Transverse colon (tissue), 4 donors: ENCODE data around the gene PPM1B. TPM values are rescaled to one million over a fixed set of nuclear protein-coding genes. Genes with fewer than 3 reads are reported as not detected.

Experiments used
- DNase-seq: peaks from one replicate; pipeline ENCODE4 v3.0.0-alpha.2; 2019
- H3K27ac ChIP-seq, 4 donors: fragments of 200-600 bp; sonication (generic); 2 replicates each; pipeline ENCODE4 v1.5.1; 2016 to 2018; ENCODE audit warnings: inconsistent platforms in 4 of 4
- H3K27me3 ChIP-seq: fragments of 200-600 bp; sonication (generic); 2 replicates; pipeline ENCODE4 v1.5.1; 2017; ENCODE audit warnings: inconsistent platforms
- H3K36me3 ChIP-seq, 4 donors: fragments of 200-600 bp; sonication (generic); 2 replicates each; pipeline ENCODE4 v1.5.1; 2017 to 2019; ENCODE audit warnings: inconsistent platforms in 4 of 4
- H3K4me1 ChIP-seq, 4 donors: fragments of 200-600 bp; sonication (generic); 2 replicates each; pipeline ENCODE4 v1.5.1; 2017 to 2020; ENCODE audit warnings: inconsistent platforms in 4 of 4
- H3K4me3 ChIP-seq, 4 donors: fragments of 200-600 bp; sonication (generic); 1 replicate in 1 of 4; 2 replicates in 3 of 4; pipeline versions ENCODE4 v1.5.1 to v1.6.1; 2017 to 2019; ENCODE audit warnings: inconsistent platforms in 4 of 4
- H3K9me3 ChIP-seq, 2 donors: fragments of 200-600 bp; sonication (generic); 2 replicates each; pipeline ENCODE4 v1.5.1; 2017 to 2019; ENCODE audit warnings: inconsistent platforms in 2 of 2
- CTCF ChIP-seq, 5 experiments: fragments of 200-600 bp in 3 of 5; fragments of 450-650 bp in 2 of 5; sonication (generic) in 3 of 5; IDR thresholded peaks; 1 replicate in 2 of 5; 2 replicates in 3 of 5; pipeline ENCODE4 v1.5.1; 2016 to 2017; ENCODE audit warnings: antibody characterized with exemption in 5 of 5, inconsistent platforms in 3 of 5, mild to moderate bottlenecking in 2 of 5, moderate library complexity in 1 of 5
- EP300 ChIP-seq: sonication (generic); formaldehyde crosslinking; IDR thresholded peaks from one replicate; pipeline ENCODE4 v1.6.1; 2017; ENCODE audit warnings: antibody characterized with exemption, low read depth
- POLR2A ChIP-seq: fragments of 450-650 bp; IDR thresholded peaks from one replicate; pipeline ENCODE4 v1.6.1; 2016; ENCODE audit warnings: antibody characterized with exemption, mild to moderate bottlenecking, moderate library complexity
- POLR2AphosphoS5 ChIP-seq, 3 donors: sonication (generic); formaldehyde crosslinking; IDR thresholded peaks; one replicate each; pipeline ENCODE4 v1.6.1; 2016; ENCODE audit warnings: antibody characterized with exemption in 3 of 3
- WGBS, 2 donors: methylation state at CpG; one replicate each; pipeline ENCODE4 v1.1.5; 2018; ENCODE audit warnings: low coverage in 1 of 2; 5-methylcytosine and 5-hydroxymethylcytosine counted together
- in situ Hi-C, 4 donors: fragments of 200-750 bp; cut with MboI; loops; one replicate each; pipeline versions ENCODE4 v1.15.0 to v1.15.1; 2017; ENCODE audit warnings: low sequenced_read_pairs in 3 of 4, low pct_ligation_motif_present in 1 of 4, low pct_unique_long_range_greater_than_20kb in 1 of 4
- intact Hi-C: fragments of 100-400 bp; cut with DNase I; formaldehyde crosslinking; loops from one replicate; pipeline ENCODE4 v1.15.1; 2023; ENCODE audit warnings: low total_unique reads
- total RNA-seq, 4 donors: library from RNA; depleted of rRNA; stranded (reverse); fragments of >200 nt; gene quantifications; one replicate each; pipeline ENCODE4 v1.1.0, GENCODE V29; 2016

The PPM1B gene
- total RNA-seq, 4 donors from 2014 or later, result 23.7 to 108 (median 67.0) TPM

DNA sequence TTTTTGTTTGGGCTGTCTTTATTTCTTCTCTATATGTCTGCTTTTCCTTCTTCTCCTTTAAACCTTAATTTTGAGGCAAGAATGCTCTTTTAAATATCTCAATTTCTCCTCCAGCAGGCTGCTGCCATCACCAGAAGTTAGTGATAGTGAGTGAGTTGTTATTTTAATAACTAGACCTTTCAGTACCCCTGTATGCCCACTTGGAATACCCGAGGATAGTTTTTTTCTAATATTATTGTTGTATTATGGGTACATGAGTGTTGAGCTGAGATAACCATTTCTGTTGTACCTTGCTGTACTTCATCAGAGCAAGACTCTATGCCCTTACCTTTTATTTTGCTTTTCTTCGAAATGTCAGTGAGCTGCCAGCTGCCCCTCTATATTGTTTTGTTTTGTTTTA, 50.1 kb downstream of the PPM1B start:
- peaks cover 0 to 12% (median 5%) of the 10 kb centered on the region in 4 donors for H3K4me1 ChIP-seq
- WGBS, 2 donors, result 93 to 95% methylated on average over 2 of the region's 2 CpGs
- TF ChIP-seq CTCF (IDR thresholded peaks at IDR 0.05), result no peak
- TF ChIP-seq EP300, result no peak
- TF ChIP-seq POLR2A, result no peak
- no peak for TF ChIP-seq POLR2AphosphoS5 (IDR thresholded peaks at IDR 0.05)
- no peak overlapping the region for H3K27ac ChIP-seq
- H3K4me3 ChIP-seq, result no peak overlapping the region
- intact Hi-C loops, result no loop called here
- H3K9me3 ChIP-seq, result no peaks in the 10 kb centered on the region
- H3K27me3 ChIP-seq, result no peaks in the 10 kb centered on the region
- H3K36me3 ChIP-seq, result peaks cover 0 to 48% (median 11%) of the 10 kb centered on the region in 4 donors
- DNase-seq, result no peak
- in situ Hi-C loops, result no loop called here

DNA sequence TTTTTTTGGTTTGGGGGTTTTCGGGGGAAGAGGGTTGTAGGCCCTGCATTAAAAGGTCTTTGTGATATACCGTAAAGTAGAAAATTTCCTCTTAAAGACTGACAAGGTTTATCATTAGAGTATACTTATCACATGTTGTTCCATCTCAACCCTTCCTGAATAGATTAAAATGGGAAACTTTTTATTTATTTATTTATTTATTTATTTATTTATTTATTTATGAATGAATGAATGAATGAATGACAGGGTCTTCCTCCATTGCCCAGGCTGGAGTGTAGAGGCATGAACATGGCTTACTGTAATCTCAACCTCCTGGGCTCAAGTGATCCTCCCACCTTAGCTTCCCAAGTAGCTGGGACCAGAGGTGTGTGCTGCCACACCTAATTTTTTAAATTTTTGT, 58.1 kb downstream of the PPM1B start:
- WGBS, 2 donors, result 94 to 100% methylated on average over 2 of the region's 2 CpGs
- no peak for DNase-seq
- no peaks in the 10 kb centered on the region for H3K27me3 ChIP-seq
- in situ Hi-C loops, result no loop called here
- no peaks in the 10 kb centered on the region for H3K9me3 ChIP-seq
- no peaks in the 10 kb centered on the region for H3K4me1 ChIP-seq
- no peak overlapping the region for H3K27ac ChIP-seq
- H3K4me3 ChIP-seq, result no peak overlapping the region
- intact Hi-C loops, result no loop called here
- TF ChIP-seq CTCF (IDR thresholded peaks at IDR 0.05) (no peak), POLR2AphosphoS5 (IDR thresholded peaks at IDR 0.05) (no peak), POLR2A (no peak), EP300 (no peak)
- peaks cover 0 to 21% (median 5%) of the 10 kb centered on the region in 4 donors for H3K36me3 ChIP-seq

- intact Hi-C loops, result no loop called here
- Histone ChIP-seq H3K4me1 (peaks cover 0 to 6% (median 0%) of the 10 kb centered on the region in 4 donors), H3K27ac (no peak overlapping the region), H3K27me3 (no peaks in the 10 kb centered on the region), H3K9me3 (no peaks in the 10 kb centered on the region), H3K36me3 (peaks cover 0 to 9% (median 2%) of the 10 kb centered on the region in 4 donors), H3K4me3 (no peak overlapping the region)
- TF ChIP-seq EP300 (no peak), POLR2A (no peak), POLR2AphosphoS5 (IDR thresholded peaks at IDR 0.05) (no peak), CTCF (IDR thresholded peaks at IDR 0.05) (no peak)
- no peak for DNase-seq
- in situ Hi-C loops, result no loop called here
- WGBS, 2 donors, result 76 to 79% methylated on average over 3 of the region's 3 CpGs
Measured at GRCh38 chr2:44230378-44230777, 61.7 kb downstream of the PPM1B start.

- Histone ChIP-seq H3K27me3 (no peaks in the 10 kb centered on the region), H3K27ac (no peak overlapping the region), H3K36me3 (peaks cover 0 to 5% (median 2%) of the 10 kb centered on the region in 4 donors), H3K4me3 (no peak overlapping the region), H3K9me3 (no peaks in the 10 kb centered on the region), H3K4me1 (peaks cover 0 to 6% (median 3%) of the 10 kb centered on the region in 4 donors)
- intact Hi-C loops, result no loop called here
- WGBS, 2 donors, result 36 to 60% methylated on average over 1 to 2 of the region's 2 CpGs
- DNase-seq, result no peak
- TF ChIP-seq CTCF (IDR thresholded peaks at IDR 0.05), result no peak
- no peak for TF ChIP-seq POLR2AphosphoS5 (IDR thresholded peaks at IDR 0.05)
- TF ChIP-seq POLR2A, result no peak
- TF ChIP-seq EP300, result no peak
- in situ Hi-C loops, result no loop called here
Measured at GRCh38 chr2:44233450-44234128, 64.9 kb downstream of the PPM1B start.
